ENCODE results near the gene ELK3.

DNA sequence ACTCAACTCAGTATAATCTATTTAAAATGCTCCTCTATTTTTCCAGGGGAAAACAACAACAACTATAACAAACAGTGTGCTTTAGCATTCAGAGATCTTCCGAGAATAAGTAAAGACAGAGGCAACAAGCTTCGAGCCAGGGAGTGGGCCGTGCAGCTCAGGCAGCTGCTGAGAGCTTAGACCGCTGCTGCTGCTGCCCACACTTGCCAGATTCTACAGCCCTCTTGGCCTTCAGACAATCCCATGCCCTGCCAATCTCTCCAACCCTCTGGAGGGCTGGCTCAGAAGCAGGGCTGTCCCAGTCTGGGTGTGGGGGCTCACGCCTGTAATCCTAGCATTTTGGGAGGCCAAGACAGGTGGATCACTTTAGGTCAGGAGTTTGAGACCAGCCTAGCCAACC, 23.4 kb upstream of the ELK3 start:
- TF ChIP-seq, protein P1, sequence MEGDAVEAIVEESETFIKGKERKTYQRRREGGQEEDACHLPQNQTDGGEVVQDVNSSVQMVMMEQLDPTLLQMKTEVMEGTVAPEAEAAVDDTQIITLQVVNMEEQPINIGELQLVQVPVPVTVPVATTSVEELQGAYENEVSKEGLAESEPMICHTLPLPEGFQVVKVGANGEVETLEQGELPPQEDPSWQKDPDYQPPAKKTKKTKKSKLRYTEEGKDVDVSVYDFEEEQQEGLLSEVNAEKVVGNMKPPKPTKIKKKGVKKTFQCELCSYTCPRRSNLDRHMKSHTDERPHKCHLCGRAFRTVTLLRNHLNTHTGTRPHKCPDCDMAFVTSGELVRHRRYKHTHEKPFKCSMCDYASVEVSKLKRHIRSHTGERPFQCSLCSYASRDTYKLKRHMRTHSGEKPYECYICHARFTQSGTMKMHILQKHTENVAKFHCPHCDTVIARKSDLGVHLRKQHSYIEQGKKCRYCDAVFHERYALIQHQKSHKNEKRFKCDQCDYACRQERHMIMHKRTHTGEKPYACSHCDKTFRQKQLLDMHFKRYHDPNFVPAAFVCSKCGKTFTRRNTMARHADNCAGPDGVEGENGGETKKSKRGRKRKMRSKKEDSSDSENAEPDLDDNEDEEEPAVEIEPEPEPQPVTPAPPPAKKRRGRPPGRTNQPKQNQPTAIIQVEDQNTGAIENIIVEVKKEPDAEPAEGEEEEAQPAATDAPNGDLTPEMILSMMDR (IDR thresholded peaks at IDR 0.05), result no peak
- TF ChIP-seq POLR2A (IDR thresholded peaks at IDR 0.05), result no peak
- no peak for TF ChIP-seq POLR2AphosphoS5 (IDR thresholded peaks at IDR 0.05)
